BLaER1 treated with 17β-estradiol and CSF1 and Interleukin-3, amounts not matched to agents 10 nM and 100 nM (cell line): ENCODE results near the gene TBC1D17.

Source experiments
- H3K27ac ChIP-seq, 11 experiments: shearing (Covaris generic); formaldehyde crosslinking; 2 replicates each; pipeline ENCODE4 v1.8.1; 2022
- H3K27me3 ChIP-seq, 11 experiments: shearing (Covaris generic); formaldehyde crosslinking; 2 replicates each; pipeline ENCODE4 v1.8.1; 2022
- H3K36me3 ChIP-seq, 11 experiments: shearing (Covaris generic); formaldehyde crosslinking; 2 replicates each; pipeline ENCODE4 v1.8.1; 2022
- H3K4me1 ChIP-seq, 10 experiments: shearing (Covaris generic); formaldehyde crosslinking; 2 replicates each; pipeline ENCODE4 v1.8.1; 2022
- H3K4me2 ChIP-seq, 11 experiments: shearing (Covaris generic); formaldehyde crosslinking; 2 replicates each; pipeline ENCODE4 v1.8.1; 2022
- H3K4me3 ChIP-seq, 10 experiments: shearing (Covaris generic); formaldehyde crosslinking; 2 replicates each; pipeline ENCODE4 v1.8.1; 2022
- H3K9ac ChIP-seq, 11 experiments: shearing (Covaris generic); formaldehyde crosslinking; 2 replicates each; pipeline ENCODE4 v1.8.1; 2022
- H3K9me3 ChIP-seq, 11 experiments: shearing (Covaris generic); formaldehyde crosslinking; replicated peaks in 1 of 11; 2 replicates each; pipeline ENCODE4 v1.8.1; 2022
- H4K20me1 ChIP-seq, 11 experiments: shearing (Covaris generic); formaldehyde crosslinking; 2 replicates each; pipeline ENCODE4 v1.8.1; 2022
- Cebpa-rat ChIP-seq, 11 experiments: shearing (Covaris generic); IDR thresholded peaks; 2 replicates each; pipeline ENCODE4 v1.8.1; 2022

Gene TBC1D17

DNA sequence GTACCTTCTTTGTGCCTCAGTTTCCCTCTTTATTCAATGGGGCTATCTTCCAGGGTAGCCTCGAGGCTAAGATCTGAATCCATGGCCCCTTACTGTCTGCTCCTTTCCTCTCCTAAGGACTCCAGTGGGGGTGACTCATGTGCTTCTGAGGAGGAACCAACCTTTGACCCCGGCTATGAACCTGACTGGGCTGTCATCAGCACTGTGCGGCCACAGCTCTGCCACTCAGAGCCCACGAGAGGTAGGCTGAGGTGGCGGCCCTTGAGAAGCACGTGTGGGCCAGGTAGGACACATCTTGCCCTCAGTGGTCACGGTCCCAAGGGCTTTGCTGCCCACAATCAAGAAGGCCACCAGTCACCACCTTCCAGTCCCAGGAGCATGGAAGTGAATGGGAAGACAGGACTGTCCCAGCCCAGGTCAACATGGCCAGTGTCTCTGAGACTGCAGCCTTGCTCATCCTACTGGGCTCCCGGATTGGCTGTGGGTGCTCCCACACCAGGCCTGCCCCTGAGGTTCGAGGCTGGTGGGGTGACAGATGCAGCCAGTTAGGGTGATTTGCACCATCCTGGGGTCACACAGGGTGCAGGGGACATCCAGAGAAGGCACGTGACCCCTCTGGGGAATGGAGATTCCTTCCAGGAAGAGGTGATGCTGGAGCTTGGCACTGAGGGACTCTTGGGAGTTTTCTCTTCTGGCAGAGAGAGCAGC, 2.8 kb downstream of the TBC1D17 start:
- no peak for TF ChIP-seq Cebpa-rat (IDR thresholded peaks at IDR 0.05)
- Histone ChIP-seq H3K4me3 (no peak overlapping the region), H3K9ac (0 out of 22 replicates have a peak overlapping the region, but pooled peaks of 3 of the 11 experiments have one; percentile 14 to 18 (median 16)), H3K4me1 (peaks cover 43 to 68% (median 54%) of the 10 kb centered on the region in 10 experiments), H4K20me1 (peaks cover 0 to 20% (median 0%) of the 10 kb centered on the region in 11 experiments; a peak in 5 of 22 replicates), H3K27ac (peak overlapping the region in 1 of 11 experiments; percentile 15; a peak in 1 of 22 replicates), H3K9me3 (peaks cover 4 to 10% (median 8%) of the 10 kb centered on the region in 11 experiments; a peak in 19 of 22 replicates), H3K4me2 (no peak overlapping the region), H3K36me3 (peaks cover 34 to 63% (median 53%) of the 10 kb centered on the region in 11 experiments), H3K27me3 (no peaks in the 10 kb centered on the region)

DNA sequence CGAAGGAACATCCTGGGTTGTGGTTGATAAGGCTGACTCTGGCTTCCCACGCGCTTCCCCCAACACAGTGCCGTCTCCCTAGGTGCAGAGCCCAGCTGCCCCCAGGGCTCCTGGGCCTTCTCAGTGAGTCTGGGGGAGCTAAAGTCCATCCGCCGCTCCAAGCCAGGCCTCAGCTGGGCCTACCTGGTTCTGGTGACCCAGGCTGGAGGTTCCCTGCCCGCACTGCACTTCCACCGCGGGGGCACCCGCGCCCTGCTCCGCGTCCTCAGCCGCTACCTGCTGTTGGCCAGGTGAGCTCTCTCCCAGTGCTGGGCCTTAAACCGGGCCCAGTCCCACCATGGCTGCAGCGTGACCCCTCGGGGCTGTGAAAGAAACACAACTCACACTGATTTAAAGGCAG, 3.7 kb downstream of the TBC1D17 start:
- peak overlapping the region in 1 of 11 experiments; percentile 6; a peak in 1 of 22 replicates for H3K4me2 ChIP-seq
- H3K4me3 ChIP-seq, result no peak overlapping the region
- peaks cover 37 to 71% (median 57%) of the 10 kb centered on the region in 11 experiments for H3K36me3 ChIP-seq
- no peak overlapping the region for H3K27ac ChIP-seq
- no peaks in the 10 kb centered on the region for H3K27me3 ChIP-seq
- H4K20me1 ChIP-seq, result peaks cover 0 to 20% (median 0%) of the 10 kb centered on the region in 11 experiments; a peak in 5 of 22 replicates
- H3K4me1 ChIP-seq, result peaks cover 37 to 65% (median 52%) of the 10 kb centered on the region in 10 experiments
- no peak for TF ChIP-seq Cebpa-rat (IDR thresholded peaks at IDR 0.05)
- H3K9ac ChIP-seq, result peak overlapping the region in 3 of 11 experiments; percentile 16 to 30 (median 18); a peak in 1 of 22 replicates
- H3K9me3 ChIP-seq, result peaks cover 4 to 10% (median 8%) of the 10 kb centered on the region in 11 experiments; a peak in 19 of 22 replicates

DNA sequence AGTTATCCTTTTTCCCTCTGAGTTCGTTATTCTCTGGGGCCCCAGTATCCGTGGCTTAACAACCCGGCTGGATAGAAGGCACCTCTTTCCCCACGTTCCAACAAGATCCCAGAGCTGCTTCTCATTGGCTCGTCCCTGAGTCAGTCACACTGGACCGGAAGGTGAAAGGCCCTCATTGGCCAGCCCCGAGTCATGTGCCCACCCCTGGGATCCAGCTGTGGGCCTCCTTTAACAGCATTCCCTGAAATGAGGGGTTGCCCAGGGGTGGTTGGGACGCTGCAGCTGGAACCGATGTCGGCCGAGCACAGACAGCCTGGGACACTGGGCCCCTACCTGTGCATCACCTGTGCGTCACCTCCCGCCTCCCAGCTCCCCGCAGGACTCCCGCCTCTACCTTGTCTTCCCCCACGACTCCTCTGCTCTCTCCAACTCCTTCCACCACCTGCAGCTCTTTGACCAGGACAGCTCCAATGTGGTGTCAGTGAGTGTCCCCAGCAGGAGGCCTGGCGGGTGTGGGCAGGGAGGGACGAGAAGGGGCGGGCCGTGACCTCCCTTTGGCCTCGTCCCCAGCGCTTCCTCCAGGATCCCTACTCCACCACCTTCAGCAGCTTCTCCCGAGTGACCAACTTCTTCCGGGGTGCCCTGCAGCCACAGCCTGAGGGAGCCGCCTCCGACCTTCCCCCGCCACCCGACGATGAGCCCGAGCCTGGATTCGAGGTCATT, 4.3 kb downstream of the TBC1D17 start:
- peaks cover 37 to 73% (median 57%) of the 10 kb centered on the region in 11 experiments for H3K36me3 ChIP-seq
- H3K27ac ChIP-seq, result no peak overlapping the region
- H4K20me1 ChIP-seq, result peaks cover 0 to 21% (median 0%) of the 10 kb centered on the region in 11 experiments; a peak in 5 of 22 replicates
- no peaks in the 10 kb centered on the region for H3K27me3 ChIP-seq
- no peak overlapping the region for H3K4me3 ChIP-seq
- 0 out of 22 replicates have a peak overlapping the region, but pooled peaks of 1 of the 11 experiments have one; percentile 30 for H3K9ac ChIP-seq
- H3K4me1 ChIP-seq, result peaks cover 37 to 69% (median 54%) of the 10 kb centered on the region in 10 experiments
- TF ChIP-seq Cebpa-rat (IDR thresholded peaks at IDR 0.05), result no peak
- H3K4me2 ChIP-seq, result peak overlapping the region in 3 of 11 experiments; percentile 5 to 39 (median 6); a peak in 3 of 22 replicates
- H3K9me3 ChIP-seq, result peaks cover 4 to 10% (median 8%) of the 10 kb centered on the region in 11 experiments; a peak in 19 of 22 replicates

DNA sequence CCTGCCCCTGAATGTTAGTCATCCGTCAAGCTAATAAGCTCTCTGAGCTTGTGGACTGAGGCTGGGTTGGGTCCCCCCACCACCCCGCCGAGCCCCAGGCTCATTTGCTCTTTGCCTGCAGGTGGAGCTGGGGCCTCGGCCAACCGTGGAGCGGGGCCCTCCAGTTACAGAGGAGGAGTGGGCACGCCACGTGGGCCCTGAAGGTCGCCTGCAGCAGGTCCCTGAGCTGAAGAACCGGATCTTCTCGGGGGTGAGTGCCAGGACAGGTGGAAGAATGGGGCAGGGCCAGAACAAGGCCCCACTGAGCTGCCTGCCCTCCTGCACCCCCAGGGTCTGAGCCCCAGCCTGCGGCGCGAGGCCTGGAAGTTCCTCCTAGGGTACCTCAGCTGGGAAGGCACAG, 5.1 kb downstream of the TBC1D17 start:
- H3K36me3 ChIP-seq, result peaks cover 37 to 81% (median 57%) of the 10 kb centered on the region in 11 experiments
- no peak overlapping the region for H3K27ac ChIP-seq
- peaks cover 44 to 77% (median 61%) of the 10 kb centered on the region in 10 experiments for H3K4me1 ChIP-seq
- H3K9me3 ChIP-seq, result peaks cover 4 to 10% (median 8%) of the 10 kb centered on the region in 11 experiments; a peak in 19 of 22 replicates
- no peak overlapping the region for H3K4me3 ChIP-seq
- H4K20me1 ChIP-seq, result peaks cover 0 to 29% (median 0%) of the 10 kb centered on the region in 11 experiments; a peak in 5 of 22 replicates
- no peak overlapping the region for H3K9ac ChIP-seq
- no peak for TF ChIP-seq Cebpa-rat (IDR thresholded peaks at IDR 0.05)
- no peaks in the 10 kb centered on the region for H3K27me3 ChIP-seq
- peak overlapping the region in 2 of 11 experiments; percentile 6 to 39; a peak in 1 of 22 replicates for H3K4me2 ChIP-seq

DNA sequence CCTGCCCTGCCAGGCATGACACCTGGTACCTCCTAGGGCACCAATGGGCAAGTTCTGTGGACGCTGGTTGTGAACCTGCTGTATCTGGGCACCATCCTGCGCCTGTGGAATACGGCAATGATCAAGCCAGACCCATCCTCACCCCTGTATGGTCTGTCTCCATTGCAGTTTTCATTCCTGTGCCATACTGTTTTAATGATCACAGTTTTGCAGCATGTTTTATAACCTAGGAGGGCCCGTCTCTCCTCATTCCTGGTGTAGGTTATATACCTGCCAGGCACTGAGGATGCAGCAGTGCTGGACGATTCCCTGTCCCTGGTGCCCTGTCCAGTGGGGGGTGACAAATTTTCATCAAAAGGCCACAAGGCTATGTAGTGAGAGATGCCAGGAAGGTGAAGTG, 5.6 kb downstream of the TBC1D17 start:
- H3K27me3 ChIP-seq, result no peaks in the 10 kb centered on the region
- peak overlapping the region in 6 of 11 experiments; percentile 60 to 78 (median 74); a peak in 10 of 22 replicates for H3K4me2 ChIP-seq
- peaks cover 37 to 82% (median 57%) of the 10 kb centered on the region in 11 experiments for H3K36me3 ChIP-seq
- peaks cover 0 to 32% (median 0%) of the 10 kb centered on the region in 11 experiments; a peak in 5 of 22 replicates for H4K20me1 ChIP-seq
- H3K27ac ChIP-seq, result no peak overlapping the region; a peak in 1 of 22 replicates
- H3K4me3 ChIP-seq, result no peak overlapping the region
- H3K9me3 ChIP-seq, result peaks cover 4 to 10% (median 8%) of the 10 kb centered on the region in 11 experiments; a peak in 19 of 22 replicates
- no peak for TF ChIP-seq Cebpa-rat (IDR thresholded peaks at IDR 0.05)
- H3K4me1 ChIP-seq, result peaks cover 42 to 80% (median 60%) of the 10 kb centered on the region in 10 experiments
- peak overlapping the region in 5 of 11 experiments; percentile 36 to 73 (median 62); a peak in 6 of 22 replicates for H3K9ac ChIP-seq

DNA sequence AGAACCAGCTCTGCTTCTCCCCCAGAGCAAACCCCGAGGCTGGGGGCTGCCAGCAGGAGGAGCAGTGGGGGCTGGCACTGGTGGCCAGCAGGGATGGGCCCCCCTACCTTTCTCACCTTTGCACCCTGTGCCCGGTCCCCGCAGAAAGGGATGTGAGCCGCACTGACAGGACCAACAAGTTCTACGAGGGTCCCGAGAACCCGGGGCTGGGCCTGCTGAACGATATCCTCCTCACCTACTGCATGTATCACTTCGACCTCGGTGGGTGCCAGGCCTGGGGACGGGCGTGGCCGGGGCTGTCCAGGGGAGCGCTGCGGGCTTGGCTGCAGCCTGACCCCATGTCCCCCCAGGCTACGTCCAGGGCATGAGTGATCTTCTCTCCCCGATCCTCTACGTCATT, 6.6 kb downstream of the TBC1D17 start:
- Histone ChIP-seq H3K36me3 (peaks cover 37 to 87% (median 57%) of the 10 kb centered on the region in 11 experiments), H3K27ac (peak overlapping the region in 7 of 11 experiments; percentile 2 to 75 (median 46); a peak in 12 of 22 replicates), H3K9ac (peak overlapping the region in 10 of 11 experiments; percentile 26 to 73 (median 42); a peak in 18 of 22 replicates), H3K4me1 (peaks cover 32 to 69% (median 55%) of the 10 kb centered on the region in 10 experiments), H3K27me3 (no peaks in the 10 kb centered on the region), H3K9me3 (peaks cover 4 to 10% (median 8%) of the 10 kb centered on the region in 11 experiments; a peak in 19 of 22 replicates), H3K4me3 (no peak overlapping the region), H4K20me1 (peaks cover 0 to 38% (median 0%) of the 10 kb centered on the region in 11 experiments; a peak in 6 of 22 replicates), H3K4me2 (peak overlapping the region; percentile 23 to 78 (median 60); a peak in 21 of 22 replicates)
- no peak for TF ChIP-seq Cebpa-rat (IDR thresholded peaks at IDR 0.05)

DNA sequence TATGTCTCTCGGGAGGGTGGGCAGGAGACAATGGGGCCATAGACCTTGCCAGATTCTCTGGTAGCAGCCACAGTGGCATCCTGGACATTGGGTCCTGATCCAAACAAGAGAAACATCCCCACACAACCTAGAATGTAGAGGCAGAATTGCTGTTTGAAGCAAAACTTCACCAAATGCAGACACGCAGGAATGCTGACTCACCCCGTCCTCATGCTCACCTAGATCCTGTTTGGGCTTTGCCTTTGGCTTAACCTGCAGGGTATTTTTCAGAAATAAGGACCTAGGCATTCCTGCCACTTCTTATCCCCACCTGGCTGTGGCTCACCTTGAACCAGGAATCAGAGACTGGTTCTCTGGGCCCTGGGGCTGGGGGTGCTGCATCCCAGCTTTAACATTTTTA, 7.3 kb downstream of the TBC1D17 start:
- TF ChIP-seq Cebpa-rat (IDR thresholded peaks at IDR 0.05), result no peak
- peak overlapping the region in 7 of 11 experiments; percentile 2 to 75 (median 46); a peak in 10 of 22 replicates for H3K27ac ChIP-seq

More for the DNA sequence above, 7.3 kb downstream of the TBC1D17 start:
- peaks cover 4 to 13% (median 8%) of the 10 kb centered on the region in 11 experiments; a peak in 19 of 22 replicates for H3K9me3 ChIP-seq
- peaks cover 0 to 2% (median 0%) of the 10 kb centered on the region in 11 experiments; a peak in 3 of 22 replicates for H3K27me3 ChIP-seq
- H4K20me1 ChIP-seq, result peaks cover 0 to 45% (median 0%) of the 10 kb centered on the region in 11 experiments; a peak in 8 of 22 replicates
- H3K9ac ChIP-seq, result peak overlapping the region in 10 of 11 experiments; percentile 26 to 73 (median 42); a peak in 14 of 22 replicates
- no peak overlapping the region for H3K4me3 ChIP-seq
- peak overlapping the region; percentile 23 to 78 (median 60); a peak in 20 of 22 replicates for H3K4me2 ChIP-seq
- H3K4me1 ChIP-seq, result peaks cover 30 to 68% (median 53%) of the 10 kb centered on the region in 10 experiments
- peaks cover 37 to 88% (median 53%) of the 10 kb centered on the region in 11 experiments for H3K36me3 ChIP-seq
